ENCODE measurements around the gene SLC25A22.
A peak's percentile ranks its signal among the peaks of the same experiment; 100 is the strongest.

SLC25A22 gene

DNA sequence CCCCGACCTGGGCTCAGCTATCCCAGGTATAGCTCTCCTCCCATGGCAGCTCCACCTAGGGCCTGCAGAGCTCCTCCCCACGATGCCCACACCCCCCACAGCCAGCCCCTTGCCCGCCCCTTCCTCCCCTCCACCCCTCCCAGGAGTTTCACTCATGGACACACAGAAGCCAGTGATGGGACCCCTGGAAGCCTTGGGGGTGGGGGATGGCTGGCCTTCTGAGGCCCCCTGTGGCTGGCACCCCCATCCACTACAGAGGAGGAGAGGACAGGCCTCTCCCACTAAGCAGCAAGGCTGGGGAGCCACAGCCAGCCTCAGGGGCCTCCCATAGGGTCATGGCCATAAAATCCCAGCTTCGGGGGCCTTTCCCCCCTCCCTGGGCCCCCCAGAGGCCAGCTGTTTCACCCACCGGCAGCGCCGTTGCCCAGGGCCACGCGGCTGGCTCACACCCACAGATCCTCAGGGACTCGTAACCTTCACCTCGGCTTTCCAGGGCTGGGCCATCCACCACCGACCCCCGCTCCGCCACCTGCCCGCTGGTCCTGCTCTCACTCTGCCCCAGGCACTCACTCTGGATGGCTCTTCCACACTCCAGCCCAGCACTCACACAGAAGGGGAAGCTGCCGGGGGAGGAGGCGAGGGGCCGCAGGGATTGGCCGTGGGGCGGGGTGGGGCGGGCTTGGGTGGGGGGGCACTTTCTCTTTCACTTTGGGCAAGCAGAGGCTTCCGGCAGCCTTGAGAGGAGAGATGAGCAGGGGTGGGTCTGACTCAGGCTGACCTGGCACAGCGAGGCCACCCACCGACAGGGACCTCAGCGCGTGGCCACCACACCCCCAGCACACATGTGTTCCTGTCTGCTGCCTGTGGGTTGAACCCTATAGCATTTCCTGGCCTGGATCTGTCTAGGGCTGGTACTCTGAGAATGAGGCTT is 2.2 kb downstream of the SLC25A22 start:
- no peak for TF ChIP-seq CTCF (IDR thresholded peaks at IDR 0.05; ENCODE audit: low read depth, low read length)
- H3K4me3 ChIP-seq (replicated peaks in 1 of 2; ENCODE audit: low read depth in 2 of 2, low read length in 2 of 2): peak overlapping the region; percentile 69 to 77
- DNase-seq (ENCODE audit: low read depth in 2 of 2): peak; percentile 81 to 84

GRCh38 chr11:794766-795633 is 3.1 kb downstream of the SLC25A22 start:
- no peak for DNase-seq (ENCODE audit: low read depth in 2 of 2)
- H3K4me3 ChIP-seq (replicated peaks in 1 of 2; ENCODE audit: low read depth in 2 of 2, low read length in 2 of 2): peak overlapping the region; percentile 10 to 69
- TF ChIP-seq CTCF (IDR thresholded peaks at IDR 0.05; ENCODE audit: low read depth, low read length): no peak

DNA sequence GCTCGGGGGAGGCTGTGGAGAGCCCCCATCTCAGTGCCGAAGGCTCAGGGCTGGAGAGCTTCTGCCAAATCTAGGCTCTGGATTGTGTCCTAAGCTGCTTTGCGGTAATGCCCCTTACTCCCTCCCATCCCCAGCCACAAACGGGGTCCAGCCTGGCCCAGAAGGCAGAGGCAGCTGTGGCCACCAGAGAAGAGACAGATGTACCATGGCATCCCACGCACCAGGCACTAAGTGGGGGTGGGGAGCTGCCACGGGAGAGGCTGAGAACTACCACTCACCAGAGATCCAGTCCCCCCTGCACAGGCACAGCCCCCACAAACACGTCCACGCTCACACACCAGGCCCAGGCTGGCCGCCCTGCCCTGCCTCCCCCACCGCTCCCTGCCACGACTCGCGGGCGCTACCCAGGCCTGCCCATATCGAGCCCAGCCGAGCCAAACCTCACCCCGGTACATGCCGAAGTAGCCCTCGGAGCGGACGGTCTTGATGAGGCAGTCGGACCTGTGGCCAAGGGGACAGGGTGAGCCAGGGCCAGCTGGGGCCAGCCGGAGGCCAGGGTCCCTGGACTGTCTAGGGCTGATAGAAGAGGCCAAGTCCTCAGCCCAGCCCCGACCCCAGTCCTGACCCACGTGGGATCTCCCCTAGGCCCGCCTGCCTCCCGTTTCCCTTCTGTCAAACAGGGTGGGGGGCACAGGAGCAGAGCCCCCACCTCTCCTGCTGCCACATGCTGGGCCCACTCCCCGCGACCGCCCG is 3.9 kb downstream of the SLC25A22 start:
- DNase-seq (ENCODE audit: low read depth in 2 of 2): no peak
- no peak overlapping the region for H3K4me3 ChIP-seq (replicated peaks in 1 of 2; ENCODE audit: low read depth in 2 of 2, low read length in 2 of 2)
- no peak for TF ChIP-seq CTCF (IDR thresholded peaks at IDR 0.05; ENCODE audit: low read depth, low read length)

DNA sequence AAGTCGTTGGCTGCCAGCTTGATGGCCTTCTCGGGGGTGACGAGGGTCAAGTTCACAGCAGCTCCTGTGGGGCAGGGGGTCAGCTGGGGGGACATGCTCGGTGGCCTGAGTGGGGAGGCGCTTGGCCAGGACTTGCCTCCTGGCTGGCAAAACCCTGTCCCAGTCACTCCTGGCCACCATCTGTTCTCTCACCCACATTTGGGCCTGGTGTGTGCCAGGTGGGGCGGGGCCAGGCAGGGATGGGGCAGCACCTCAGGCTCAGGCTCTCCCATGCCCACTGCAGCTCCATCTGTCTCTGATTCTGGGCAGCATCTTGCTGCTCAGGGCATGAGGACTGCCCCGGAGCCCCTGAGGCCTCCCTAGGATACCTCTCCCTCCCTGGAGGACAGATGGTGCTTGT is 4.5 kb downstream of the SLC25A22 start:
- DNase-seq (ENCODE audit: low read depth in 2 of 2): no peak
- TF ChIP-seq CTCF (IDR thresholded peaks at IDR 0.05; ENCODE audit: low read depth, low read length): no peak
- H3K4me3 ChIP-seq (replicated peaks in 1 of 2; ENCODE audit: low read depth in 2 of 2, low read length in 2 of 2): no peak overlapping the region

DNA sequence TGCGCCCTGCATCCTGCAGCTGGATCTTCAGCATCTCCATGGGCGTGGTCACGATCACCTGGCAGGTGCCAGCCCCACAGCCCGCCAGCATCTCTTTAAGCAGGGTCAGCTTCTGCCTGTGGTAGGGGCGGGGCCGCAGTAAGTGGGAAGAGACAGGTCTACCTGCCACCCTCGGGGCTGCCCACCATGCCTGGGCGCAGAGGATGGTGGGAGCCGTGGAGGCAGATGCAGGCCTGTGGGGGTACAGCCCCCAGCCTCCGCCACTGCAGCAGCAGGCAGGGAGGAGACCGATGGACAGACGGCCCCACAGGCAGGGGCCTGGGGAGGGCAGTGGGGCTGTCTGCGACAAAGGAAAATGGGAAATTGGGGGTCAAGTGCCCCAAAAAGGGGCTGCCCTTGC is 5.2 kb downstream of the SLC25A22 start:
- H3K4me3 ChIP-seq (replicated peaks in 1 of 2; ENCODE audit: low read depth in 2 of 2, low read length in 2 of 2): no peak overlapping the region
- no peak for TF ChIP-seq CTCF (IDR thresholded peaks at IDR 0.05; ENCODE audit: low read depth, low read length)
- DNase-seq (ENCODE audit: low read depth in 2 of 2): no peak

DNA sequence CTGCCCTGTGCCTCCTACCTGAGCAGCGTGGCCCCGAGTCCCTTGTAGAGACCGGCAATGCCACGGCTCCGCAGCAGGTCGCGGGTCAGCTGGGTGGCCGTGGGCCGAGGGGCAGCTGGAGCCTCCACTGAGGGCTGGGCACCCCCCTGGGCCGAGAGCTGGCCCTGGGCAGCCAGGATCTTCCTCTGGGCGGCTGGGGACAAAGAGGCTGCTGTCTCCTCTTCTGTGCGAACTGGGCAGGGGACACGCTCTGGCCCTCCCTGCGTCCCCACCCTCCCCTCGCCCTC is 5.6 kb downstream of the SLC25A22 start:
- DNase-seq (ENCODE audit: low read depth in 2 of 2): no peak
- H3K4me3 ChIP-seq (replicated peaks in 1 of 2; ENCODE audit: low read depth in 2 of 2, low read length in 2 of 2): no peak overlapping the region
- TF ChIP-seq CTCF (IDR thresholded peaks at IDR 0.05; ENCODE audit: low read depth, low read length): no peak

Measured in cardiac fibroblast (primary cell).